ENCODE data around the gene RAD23A. TPM values are rescaled to one million over a fixed set of nuclear protein-coding genes. Genes with fewer than 3 reads are reported as not detected.

Gene RAD23A
- total and polyA plus RNA-seq, 4 donors: 79.7 to 186 (median 117) TPM

- DNase-seq (no peak), ATAC-seq (ENCODE audit: insufficient read depth, low FRiP score) (no peak)
- no peaks in the 10 kb centered on the region for H3K36me3 ChIP-seq (ENCODE audit: control insufficient read depth in 4 of 4, insufficient read depth in 4 of 4, low read length in 4 of 4)
- no peak for TF ChIP-seq CTCF (IDR thresholded peaks at IDR 0.05; ENCODE audit: control extremely low read depth, extremely low read depth)
- 62 to 68% methylated on average over 14 of the region's 14 CpGs for WGBS, 2 donors
- H3K4me3 ChIP-seq: no peak within 1 kb of the TSS
- H3K9me3 ChIP-seq (ENCODE audit: control insufficient read depth in 4 of 4, insufficient read depth in 3 of 4, low read length in 3 of 4): no peaks in the 10 kb centered on the region
- peak within 1 kb of the TSS in 1 of 2 donors; percentile 60 for H3K27ac ChIP-seq (ENCODE audit: low read depth in 1 of 2, low read length in 1 of 2)
- no peak within 1 kb of the TSS for H3K9ac ChIP-seq (ENCODE audit: insufficient read depth in 1 of 2, low read length in 2 of 2)
- no peaks in the 10 kb centered on the region for H3K27me3 ChIP-seq (ENCODE audit: control insufficient read depth in 3 of 3, insufficient read depth in 3 of 3, low read length in 2 of 3)
- H3K4me1 ChIP-seq (ENCODE audit: control insufficient read depth in 5 of 5, insufficient read depth in 5 of 5, low read length in 5 of 5): peaks cover 0 to 8% (median 2%) of the 10 kb centered on the region in 5 donors
These were observed 23.8 kb downstream of the RAD23A start, which contains the start of gene DAND5 for GRCh38 chr19:12969292-12969988. TSS of gene DAND5 (plus strand) at chr19:12969576. CDS start at chr19:12969661, 85 bp downstream.

GRCh38 chr19:12970070-12970820, 24.6 kb downstream of the RAD23A start:
- ATAC-seq (ENCODE audit: insufficient read depth, low FRiP score) (no peak), DNase-seq (no peak)
- H3K4me1 ChIP-seq (ENCODE audit: control insufficient read depth in 5 of 5, insufficient read depth in 5 of 5, low read length in 5 of 5): peaks cover 0 to 4% (median under 1%) of the 10 kb centered on the region in 5 donors
- no peaks in the 10 kb centered on the region for H3K36me3 ChIP-seq (ENCODE audit: control insufficient read depth in 4 of 4, insufficient read depth in 4 of 4, low read length in 4 of 4)
- H3K27ac ChIP-seq (ENCODE audit: low read depth in 1 of 2, low read length in 1 of 2): peak overlapping the region in 1 of 2 donors; percentile 60
- TF ChIP-seq CTCF (IDR thresholded peaks at IDR 0.05; ENCODE audit: control extremely low read depth, extremely low read depth): no peak
- WGBS, 2 donors: 86 to 95% methylated on average over 7 of the region's 7 CpGs
- H3K4me3 ChIP-seq: no peak overlapping the region
- H3K27me3 ChIP-seq (ENCODE audit: control insufficient read depth in 3 of 3, insufficient read depth in 3 of 3, low read length in 2 of 3): no peaks in the 10 kb centered on the region
- no peaks in the 10 kb centered on the region for H3K9me3 ChIP-seq (ENCODE audit: control insufficient read depth in 4 of 4, insufficient read depth in 3 of 4, low read length in 3 of 4)
- no peak overlapping the region for H3K9ac ChIP-seq (ENCODE audit: insufficient read depth in 1 of 2, low read length in 2 of 2)

GRCh38 chr19:12973236-12973635, 27.6 kb downstream of the RAD23A start:
- Histone ChIP-seq H3K4me1 (ENCODE audit: control insufficient read depth in 5 of 5, insufficient read depth in 5 of 5, low read length in 5 of 5) (peaks cover 0 to 3% (median 0%) of the 10 kb centered on the region in 5 donors), H3K9ac (ENCODE audit: insufficient read depth in 1 of 2, low read length in 2 of 2) (no peak overlapping the region), H3K9me3 (ENCODE audit: control insufficient read depth in 4 of 4, insufficient read depth in 3 of 4, low read length in 3 of 4) (no peaks in the 10 kb centered on the region), H3K36me3 (ENCODE audit: control insufficient read depth in 4 of 4, insufficient read depth in 4 of 4, low read length in 4 of 4) (no peaks in the 10 kb centered on the region), H3K27me3 (ENCODE audit: control insufficient read depth in 3 of 3, insufficient read depth in 3 of 3, low read length in 2 of 3) (no peaks in the 10 kb centered on the region), H3K27ac (ENCODE audit: low read depth in 1 of 2, low read length in 1 of 2) (no peak overlapping the region), H3K4me3 (no peak overlapping the region)
- no peak for DNase-seq
- WGBS, 2 donors: 90 to 95% methylated on average over 16 of the region's 16 CpGs
- no peak for ATAC-seq (ENCODE audit: insufficient read depth, low FRiP score)
- no peak for TF ChIP-seq CTCF (IDR thresholded peaks at IDR 0.05; ENCODE audit: control extremely low read depth, extremely low read depth)
